Activated T-helper 1 cell treated with Interleukin-2 at 50 U/mL for 16 hours (primary cell): Measurements from ENCODE around the gene SPACDR.
"Not testable (repeated sequence)": the region's sequence is repeated elsewhere in the genome, so short reads cannot be mapped to it uniquely, and the experiment has no call there.

ENCODE experiments used
- DNase-seq: peaks from one replicate; pipeline ENCODE4 v3.0.0-alpha.2; 2020; ENCODE audit warnings: low read depth

Gene SPACDR

DNA sequence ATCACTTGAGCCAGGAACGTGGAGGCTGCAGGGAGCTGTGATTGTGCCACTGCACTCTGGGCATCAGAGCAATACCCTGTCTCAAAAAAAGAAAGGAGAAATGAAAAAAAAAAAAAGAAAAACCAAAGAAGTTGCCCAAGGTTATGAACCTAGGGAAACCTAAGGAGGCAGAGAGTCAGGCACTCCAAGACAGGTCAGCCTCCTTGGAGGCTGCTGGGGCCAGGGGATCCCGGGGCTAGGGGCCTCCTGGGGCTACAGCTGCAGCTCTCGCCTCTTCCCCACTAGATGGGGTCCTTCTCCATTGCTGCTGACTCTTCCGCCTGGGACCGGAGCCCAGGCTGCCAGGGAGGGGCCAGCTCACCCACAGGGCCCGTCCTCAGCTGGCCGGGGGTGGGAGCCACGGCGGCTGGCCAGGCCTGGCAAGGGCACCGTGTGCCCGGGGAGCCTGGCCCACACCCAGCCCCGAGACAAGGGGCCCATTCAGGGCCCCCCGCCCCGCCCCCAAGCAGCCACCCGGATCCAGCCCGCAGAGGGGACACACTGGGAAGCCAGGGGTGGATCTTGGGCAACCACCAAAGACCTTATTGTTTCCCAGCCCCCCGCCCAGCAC lies 1.7 kb upstream of the SPACDR start:
- no peak for DNase-seq

DNA sequence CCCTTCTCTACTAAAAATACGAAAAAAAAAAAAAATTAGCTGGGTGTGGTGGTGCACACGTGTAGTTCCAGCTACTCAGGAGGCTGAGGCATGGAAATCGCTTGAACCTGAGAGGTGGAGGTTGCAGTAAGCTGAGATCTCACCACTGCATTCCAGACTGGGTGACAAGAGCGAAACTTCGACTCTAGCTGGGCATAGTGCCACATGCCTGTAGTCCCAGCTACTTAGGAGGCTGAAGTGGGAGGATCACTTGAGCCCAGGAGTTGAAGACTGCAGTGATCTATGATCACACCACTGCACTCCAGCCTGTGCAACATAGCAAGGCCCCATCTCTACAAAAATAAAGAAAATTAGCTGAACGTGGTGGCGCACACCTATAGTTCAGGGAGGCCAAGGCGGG lies 1.2 kb upstream of the SPACDR start:
- no peak for DNase-seq

- no peak for DNase-seq
Observed at GRCh38 chr7:100464791-100465190, 731 bp upstream of the SPACDR start.

DNA sequence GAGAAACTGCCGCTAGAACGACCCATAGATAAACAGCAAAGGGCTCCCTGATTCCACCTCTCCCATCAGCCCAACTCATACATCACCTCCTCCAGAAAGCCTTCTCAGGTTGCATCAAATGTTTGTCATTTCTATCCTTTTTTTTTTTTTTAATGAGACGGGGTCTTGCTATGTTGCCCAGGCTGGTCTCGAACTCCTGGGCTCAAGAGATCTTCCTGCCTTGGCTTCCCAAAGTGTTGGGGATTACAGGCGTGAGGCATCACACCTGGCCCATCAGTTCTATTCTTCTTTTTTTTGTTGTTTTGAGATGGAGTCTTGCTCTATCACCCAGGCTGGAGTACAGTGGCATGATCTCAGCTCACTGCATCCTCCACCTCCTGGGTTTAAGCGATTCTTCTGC lies 7.0 kb downstream of the SPACDR start:
- no peak for DNase-seq

- no peak for DNase-seq
Observed at GRCh38 chr7:100456562-100456961, 7.5 kb downstream of the SPACDR start.

GRCh38 chr7:100455206-100455605 lies 8.9 kb downstream of the SPACDR start:
- no peak for DNase-seq

DNA sequence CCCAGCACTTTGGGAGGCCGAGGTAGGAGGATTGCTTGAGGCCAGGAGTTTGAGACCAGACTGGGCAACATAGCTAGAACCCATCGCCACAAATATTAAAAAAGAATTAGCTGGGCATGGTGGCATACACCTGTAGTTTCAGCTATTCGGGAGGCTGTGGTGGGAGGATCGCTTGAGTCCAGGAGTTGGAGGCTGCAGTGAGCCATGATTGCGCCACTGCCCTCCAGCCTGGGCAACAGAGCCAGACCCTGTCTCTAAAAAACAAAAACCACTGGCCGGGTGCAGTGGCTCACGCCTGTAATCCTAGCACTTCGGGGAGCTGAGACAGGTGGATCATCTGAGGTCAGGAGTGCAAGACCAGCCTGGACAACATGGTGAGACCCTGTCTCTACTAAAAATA lies 10.2 kb downstream of the SPACDR start:
- DNase-seq: not testable (repeated sequence)

- DNase-seq: no peak
Observed at GRCh38 chr7:100452513-100452912, 11.5 kb downstream of the SPACDR start.

DNA sequence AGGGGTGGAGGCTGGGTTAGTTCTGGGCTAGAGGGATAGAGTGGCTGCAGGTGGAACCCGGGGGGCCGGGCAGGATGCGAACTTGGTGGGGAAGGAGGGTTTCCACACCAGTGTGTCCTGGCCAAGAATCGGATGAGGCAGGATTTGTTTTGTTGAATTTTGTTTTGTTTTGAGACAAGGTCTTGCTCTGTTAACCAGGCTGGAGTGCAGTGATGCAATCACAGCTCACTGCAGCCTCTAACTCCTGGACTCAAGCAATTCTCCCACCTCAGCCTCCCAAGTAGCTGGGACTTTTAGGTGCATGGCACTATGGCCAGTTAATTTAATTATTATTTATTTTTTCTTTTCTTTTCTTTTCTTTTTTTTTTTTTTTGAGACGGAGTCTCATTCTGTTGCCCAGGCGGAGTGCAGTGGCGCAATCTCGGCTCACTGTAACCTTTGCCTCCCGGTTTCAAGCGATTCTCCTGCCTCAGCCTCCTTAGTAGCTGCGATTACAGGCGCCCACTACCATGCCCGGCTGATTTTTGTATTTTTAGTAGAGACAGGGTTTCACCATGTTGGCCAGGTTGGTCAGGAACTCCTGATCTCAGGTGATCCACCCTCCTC lies 14.8 kb downstream of the SPACDR start:
- DNase-seq: no peak

DNA sequence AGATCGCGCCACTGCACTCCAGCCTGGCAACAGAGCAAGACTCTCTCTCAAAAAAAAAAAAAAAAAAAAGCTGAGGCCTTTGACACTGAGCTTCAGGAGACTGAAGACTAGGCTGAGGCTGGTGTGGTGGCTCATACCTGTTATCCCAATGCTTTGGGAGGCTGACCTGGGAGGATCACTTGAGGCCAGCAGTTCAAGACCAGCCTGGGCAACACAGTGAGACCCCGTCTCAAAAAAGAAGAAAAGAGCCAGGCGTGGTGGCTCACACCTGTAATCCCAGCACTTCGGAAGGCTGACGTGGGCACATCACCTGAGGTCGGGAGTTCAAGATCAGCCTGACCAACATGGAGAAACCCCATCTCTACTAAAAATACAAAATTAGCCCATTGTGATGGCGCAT lies 16.7 kb downstream of the SPACDR start:
- DNase-seq: not testable (repeated sequence)

GRCh38 chr7:100446040-100446439 lies 18.0 kb downstream of the SPACDR start:
- no peak for DNase-seq

DNA sequence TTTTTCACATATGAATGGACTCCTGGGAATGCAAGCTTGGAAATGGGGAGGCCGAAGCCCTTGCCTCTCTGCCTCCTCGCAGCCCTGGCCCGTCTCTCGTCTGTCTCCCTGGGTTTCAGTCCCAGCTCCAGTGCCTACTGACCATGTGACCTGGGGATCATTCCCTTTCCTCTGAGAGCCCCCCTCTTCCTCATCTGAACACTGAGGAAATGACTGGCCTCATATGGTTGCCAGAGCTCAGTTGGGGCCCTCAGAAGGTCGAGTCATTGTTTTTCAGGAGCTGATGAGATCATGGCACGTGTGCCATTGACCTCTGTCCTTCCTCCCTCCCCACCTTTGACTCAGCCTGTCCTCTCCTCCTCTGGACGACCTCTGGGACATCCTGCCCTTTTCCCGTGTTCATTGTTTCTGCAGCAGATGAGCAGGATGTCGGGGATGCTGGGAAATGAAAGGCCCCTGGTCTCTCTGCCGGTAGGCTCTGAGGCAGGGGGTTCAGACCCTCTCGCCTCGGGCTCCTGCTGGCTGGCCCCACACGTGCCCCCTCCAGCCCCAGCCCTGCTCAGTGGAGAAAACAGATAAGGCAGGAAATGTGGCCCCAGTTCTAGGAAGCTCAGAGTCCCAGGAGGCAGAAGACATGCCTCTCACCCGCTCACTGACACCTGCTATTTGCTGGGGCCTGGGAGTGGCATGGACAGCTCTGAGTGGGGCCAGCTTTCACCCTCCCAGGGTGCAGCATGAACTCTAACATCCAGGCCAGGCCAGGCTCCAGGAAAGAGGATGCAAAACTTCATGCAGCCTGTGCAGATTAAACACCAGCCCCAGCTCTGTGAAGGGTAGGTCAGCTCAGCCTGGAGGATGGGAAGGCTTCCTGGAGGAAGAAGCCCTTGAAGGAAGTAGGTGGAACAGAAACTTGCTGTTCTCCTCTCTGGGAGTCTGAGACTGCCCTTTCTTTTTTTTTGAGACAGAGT lies 19.5 kb downstream of the SPACDR start:
- no peak for DNase-seq

GRCh38 chr7:100443096-100443840 lies 20.8 kb downstream of the SPACDR start:
- DNase-seq: no peak

DNA sequence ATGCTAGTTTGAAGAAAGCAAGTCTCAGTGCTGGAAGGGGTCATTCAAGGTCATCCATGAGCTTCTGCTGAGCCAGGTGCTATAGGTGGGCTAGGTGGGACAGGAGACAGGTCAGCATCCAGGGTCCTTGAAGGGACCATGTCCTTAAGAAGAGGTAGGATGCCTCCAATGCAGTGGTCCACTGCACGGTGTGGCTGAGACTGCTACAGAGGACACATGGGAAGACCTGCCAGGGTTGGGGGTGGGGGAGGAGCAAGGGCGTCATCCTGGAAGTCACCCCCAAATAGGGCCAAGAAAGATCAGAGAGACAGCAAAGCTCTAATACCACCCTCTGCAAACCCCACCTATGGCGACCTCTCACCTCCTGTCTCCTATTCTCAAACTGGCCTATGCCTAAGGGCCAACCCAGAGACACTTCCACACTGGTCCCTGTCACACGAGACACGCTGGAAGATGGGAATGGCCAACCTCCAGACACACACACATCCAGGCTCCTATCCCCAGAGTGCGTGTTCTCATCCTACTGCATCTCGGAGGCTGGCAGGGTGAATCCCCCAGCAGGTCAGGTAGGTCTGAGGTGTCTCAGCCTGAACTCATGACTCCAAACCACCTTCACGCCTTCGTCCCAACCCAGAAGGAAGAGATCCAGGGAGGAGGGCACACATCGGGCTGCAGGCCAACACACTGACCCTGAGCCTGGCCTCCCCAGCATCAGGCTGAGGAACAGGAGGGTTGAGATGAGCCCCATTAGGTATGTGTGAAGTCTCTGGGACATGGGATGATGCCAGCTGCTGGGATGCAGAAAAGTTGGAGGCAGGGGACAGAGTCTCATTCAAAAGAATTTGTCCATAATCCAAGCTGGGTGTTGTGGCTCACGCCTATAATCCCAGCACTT lies 22.2 kb downstream of the SPACDR start:
- no peak for DNase-seq

DNA sequence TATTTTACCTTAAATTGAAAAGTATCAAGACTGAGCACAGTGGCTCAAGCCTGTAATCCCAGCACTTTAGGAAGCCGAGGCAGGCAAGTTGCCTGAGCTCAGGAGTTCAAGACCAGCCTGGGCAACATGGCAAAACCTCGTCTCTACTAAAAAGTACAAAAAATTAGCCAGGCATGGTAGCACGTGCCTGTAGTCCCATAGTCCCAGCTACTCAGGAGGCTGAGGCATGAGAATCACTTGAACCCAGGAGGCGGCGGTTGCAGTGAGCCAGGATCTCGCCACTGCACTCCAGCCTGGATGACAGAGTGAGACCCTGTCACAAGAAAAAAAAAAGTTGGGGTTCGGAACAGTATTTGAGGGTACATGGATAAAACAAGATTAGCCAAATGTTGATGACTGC lies 24.8 kb downstream of the SPACDR start:
- DNase-seq: not testable (repeated sequence)

GRCh38 chr7:100438731-100439130 lies 25.3 kb downstream of the SPACDR start:
- DNase-seq: not testable (repeated sequence)

DNA sequence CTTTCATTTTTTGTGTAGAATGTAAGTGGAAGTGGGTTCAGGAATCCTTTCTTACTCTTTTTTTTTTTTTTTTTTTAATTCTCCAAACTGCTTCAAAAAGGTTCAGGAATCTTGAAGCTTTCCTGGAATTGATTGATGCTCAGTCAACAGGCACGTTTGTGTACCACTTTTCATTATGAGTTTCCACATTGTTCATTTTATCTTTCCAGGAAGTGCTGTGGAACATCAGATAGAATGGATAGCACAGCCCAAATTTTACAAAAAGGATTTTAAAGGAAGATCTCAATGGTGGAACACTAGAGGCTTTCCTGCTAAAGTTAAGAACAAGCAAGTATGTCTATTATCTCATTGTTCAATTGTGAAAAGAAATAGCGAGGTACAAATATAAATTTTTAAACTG lies 25.9 kb downstream of the SPACDR start:
- no peak for DNase-seq

DNA sequence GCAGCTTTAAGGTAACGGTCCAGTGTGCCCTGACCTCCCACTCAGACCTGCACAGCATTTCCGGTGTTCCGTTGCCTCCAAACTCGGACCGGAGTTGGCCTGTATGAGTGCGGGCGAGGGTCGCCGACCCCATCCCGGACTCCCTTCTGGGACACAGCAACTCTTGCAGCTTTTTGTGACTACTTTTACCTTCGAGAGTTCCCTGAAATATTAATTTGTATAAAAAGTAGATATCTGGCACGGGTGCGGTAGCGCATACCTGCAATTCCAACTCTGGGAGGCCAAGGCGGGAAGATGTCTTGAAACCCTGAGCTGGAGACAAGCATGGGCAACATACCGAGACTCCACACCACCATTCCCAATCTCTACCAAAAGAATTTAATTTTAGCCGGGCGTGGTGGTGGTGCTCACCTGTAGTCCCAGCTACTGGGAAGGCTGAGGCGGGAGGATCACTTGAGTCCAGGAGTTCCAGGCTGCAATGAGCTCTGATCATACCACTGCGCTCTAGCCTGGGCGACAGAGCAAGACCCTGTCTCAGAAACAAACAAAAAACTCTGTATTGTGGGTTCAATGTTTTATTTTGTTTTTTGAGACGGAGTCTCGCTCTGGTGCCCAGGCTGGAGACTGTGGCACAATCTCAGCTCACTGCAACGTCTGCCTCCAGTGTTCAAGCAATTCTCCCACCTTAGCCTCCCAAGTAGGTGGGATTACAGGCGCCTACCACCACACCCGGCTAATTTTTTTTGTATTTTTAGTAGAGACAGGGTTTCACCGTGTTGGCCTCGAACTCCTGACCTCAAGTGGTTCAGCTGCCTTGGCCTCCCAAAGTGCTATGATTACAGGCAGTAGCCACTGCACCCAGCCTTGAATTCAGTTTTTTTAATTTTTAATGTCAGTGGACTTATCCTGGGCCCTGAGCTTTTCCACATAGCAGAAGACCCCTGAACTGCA lies 26.6 kb downstream of the SPACDR start:
- no peak for DNase-seq

DNA sequence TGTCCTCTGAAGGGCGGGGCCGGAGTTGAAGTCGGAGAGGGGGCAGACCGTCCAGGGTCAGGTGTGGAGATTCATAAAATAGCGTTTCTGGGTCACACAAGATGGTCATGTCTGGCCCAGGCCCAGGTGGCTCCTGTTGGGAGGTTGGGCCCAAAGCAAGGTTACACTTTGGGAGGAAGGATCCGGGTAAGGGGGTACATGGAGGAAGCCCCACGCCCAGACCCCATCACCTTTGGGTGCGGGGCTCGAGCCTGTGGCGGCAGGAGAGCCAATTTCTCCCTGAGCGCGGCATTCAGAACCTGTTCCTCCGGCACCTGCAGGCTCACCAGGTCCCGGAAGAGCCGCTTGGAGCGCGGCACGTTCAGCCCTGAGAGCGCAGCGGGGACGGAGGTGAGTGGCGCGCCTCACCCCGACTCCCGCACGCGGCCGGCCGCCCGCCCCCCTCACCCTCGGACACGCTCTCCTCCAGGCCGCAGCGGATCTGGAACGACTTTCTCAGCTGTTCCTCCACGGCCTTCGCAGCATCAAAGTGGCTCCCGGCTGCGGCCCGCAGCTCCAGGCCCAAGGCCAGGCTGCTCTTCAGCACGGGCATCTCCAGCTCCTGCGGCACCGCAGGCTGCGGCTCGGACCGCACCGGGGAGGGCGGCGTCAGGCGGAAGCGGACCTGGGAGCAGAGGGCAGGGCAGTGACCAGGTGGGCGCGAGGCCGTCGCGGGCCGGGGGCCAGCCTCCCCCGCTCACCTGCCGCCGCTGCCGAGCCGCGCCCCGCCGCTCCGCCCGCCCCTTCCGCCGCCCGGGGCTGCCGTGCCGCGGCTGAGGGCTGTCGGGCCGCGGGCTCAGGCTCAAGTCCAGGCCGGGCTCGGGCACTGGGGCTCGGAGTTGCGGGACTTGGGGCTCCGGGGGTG lies 28.4 kb downstream of the SPACDR start:
- DNase-seq: peak; percentile 42
